NCI-H748 (cell line): ENCODE data around the gene PIGV.
A peak's percentile ranks its signal among the peaks of the same experiment; 100 is the strongest.

Experiments used
- DNase-seq: peaks from one replicate; lab custom pipeline; 2025; ENCODE audit not compliant: unreplicated experiment; lab: John Stamatoyannopoulos, UW

The PIGV gene

GRCh38 chr1:26771643-26772321 lies 16.0 kb upstream of the PIGV start:
- DNase-seq = no peak

- DNase-seq = no peak
Observed at GRCh38 chr1:26772687-26773086, 15.1 kb upstream of the PIGV start.

- DNase-seq = no peak
Observed at GRCh38 chr1:26774462-26774861, 13.3 kb upstream of the PIGV start.

- no peak for DNase-seq
Observed at GRCh38 chr1:26775666-26776065, 12.1 kb upstream of the PIGV start.

GRCh38 chr1:26779098-26779668 lies 8.6 kb upstream of the PIGV start:
- DNase-seq = no peak

GRCh38 chr1:26780344-26780957 lies 7.3 kb upstream of the PIGV start:
- DNase-seq = no peak

- no peak for DNase-seq
Observed at GRCh38 chr1:26781206-26781825, 6.4 kb upstream of the PIGV start.

- no peak for DNase-seq
Observed at GRCh38 chr1:26782521-26783212, 5.1 kb upstream of the PIGV start.

- no peak for DNase-seq
Observed at GRCh38 chr1:26783646-26784022, 4.1 kb upstream of the PIGV start.

GRCh38 chr1:26784023-26784871 lies 3.5 kb upstream of the PIGV start:
- DNase-seq = peak; percentile 60

- no peak for DNase-seq
Observed at GRCh38 chr1:26784886-26785285, 2.9 kb upstream of the PIGV start.

GRCh38 chr1:26785611-26786436 lies 1.9 kb upstream of the PIGV start:
- no peak for DNase-seq

GRCh38 chr1:26786437-26787380 lies 1.0 kb upstream of the PIGV start:
- DNase-seq = peak; percentile 26

- peak; percentile 67 for DNase-seq
Observed at GRCh38 chr1:26787381-26787705, 407 bp upstream of the PIGV start.

- peak; percentile 32 for DNase-seq
Observed at GRCh38 chr1:26788515-26788785, 700 bp downstream of the PIGV start.

GRCh38 chr1:26788836-26789611 lies 1.3 kb downstream of the PIGV start:
- DNase-seq = peak; percentile 82

GRCh38 chr1:26789612-26789865 lies 1.8 kb downstream of the PIGV start:
- no peak for DNase-seq

- DNase-seq = no peak
Observed at GRCh38 chr1:26789931-26790330, 2.2 kb downstream of the PIGV start.

GRCh38 chr1:26790551-26790953 lies 2.8 kb downstream of the PIGV start:
- no peak for DNase-seq
